ENCODE results near the gene CNNM3. TPM values are rescaled to one million over a fixed set of nuclear protein-coding genes. Genes with fewer than 3 reads are reported as not detected.
"Not testable (repeated sequence)": the region's sequence is repeated elsewhere in the genome, so short reads cannot be mapped to it uniquely, and the experiment has no call there.

The CNNM3 gene
- total RNA-seq, 4 donors from 2014 or later: 12.6 to 28.3 (median 16.5) TPM

DNA sequence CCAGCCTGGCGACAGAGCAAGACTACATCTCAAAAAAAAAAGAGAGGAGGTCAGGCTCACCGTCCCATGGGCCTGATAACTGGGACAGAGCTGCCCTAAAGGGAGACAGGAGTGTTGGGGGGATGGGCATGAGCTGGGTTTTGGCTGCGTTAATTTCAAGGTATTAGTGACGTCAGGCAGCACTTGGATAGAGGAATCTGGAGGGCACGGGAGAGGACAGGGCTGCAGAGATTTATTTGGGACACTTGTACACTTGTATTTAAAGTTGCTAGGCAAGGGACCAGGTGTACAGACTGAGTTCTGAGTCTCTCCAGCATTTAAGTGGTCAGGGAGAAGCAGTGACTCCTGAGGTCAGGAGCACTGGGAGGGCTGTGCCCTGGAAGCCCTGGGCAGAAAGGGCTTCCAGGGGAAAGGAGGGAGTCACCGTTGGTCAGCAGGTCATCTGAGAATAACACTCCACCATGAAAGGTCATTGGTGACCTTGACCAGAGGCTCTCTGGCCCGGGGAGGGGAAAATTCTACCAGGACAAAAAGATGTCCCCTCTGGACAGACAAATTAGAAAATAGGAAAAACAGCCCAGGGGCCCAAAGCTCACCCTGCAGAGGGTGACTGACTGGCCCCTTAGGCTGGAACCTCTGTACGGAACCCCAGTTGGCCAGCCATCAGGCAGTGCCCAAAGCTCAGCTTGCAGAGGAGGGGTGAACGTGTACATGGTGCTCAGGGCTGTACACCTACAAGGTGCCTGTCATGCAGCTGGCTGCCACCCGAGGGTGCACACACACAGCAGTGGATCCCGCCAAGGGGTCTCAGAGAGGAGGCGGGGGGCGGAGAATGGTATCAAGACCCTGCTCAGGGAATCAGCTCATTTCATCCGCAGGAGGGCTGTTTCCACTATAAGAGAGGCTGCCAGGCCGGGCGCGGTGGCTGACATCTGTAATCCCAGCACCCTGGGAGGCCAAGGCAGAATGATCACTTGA lies 23.0 kb upstream of the CNNM3 start:
- H3K36me3 ChIP-seq: peaks cover 9% of the 10 kb centered on the region
- no peak overlapping the region for H3K4me3 ChIP-seq
- TF ChIP-seq CTCF (IDR thresholded peaks at IDR 0.05): no peak
- H3K4me1 ChIP-seq: peaks cover 10% of the 10 kb centered on the region
- H3K9me3 ChIP-seq: no peaks in the 10 kb centered on the region
- WGBS: 85% methylated on average over 14 of the region's 17 CpGs
- H3K27ac ChIP-seq: no peak overlapping the region
- H3K27me3 ChIP-seq: no peaks in the 10 kb centered on the region
- DNase-seq (ENCODE audit: low spot score in 2 of 2): no peak

DNA sequence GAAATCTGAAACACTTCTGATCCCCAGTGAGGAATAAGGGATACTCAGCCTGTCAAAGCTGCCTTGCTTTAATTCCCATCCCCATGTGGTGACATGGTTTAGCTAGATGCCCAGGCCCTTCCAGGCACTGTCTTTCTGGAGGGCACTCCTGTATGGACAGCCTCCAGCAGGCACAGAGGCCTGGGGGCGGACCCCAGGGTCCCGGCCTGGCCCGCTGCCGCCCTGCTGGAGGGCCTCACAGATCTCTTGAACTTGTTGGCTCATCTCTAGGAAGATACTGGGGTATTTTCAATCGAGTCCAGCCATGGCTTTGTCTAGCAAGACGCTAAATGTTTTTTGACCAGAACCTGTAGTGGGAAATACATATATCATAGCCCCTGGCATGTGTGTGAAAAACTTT lies 21.0 kb upstream of the CNNM3 start:
- Histone ChIP-seq H3K4me3 (no peak overlapping the region), H3K4me1 (no peaks in the 10 kb centered on the region), H3K36me3 (peaks cover 28% of the 10 kb centered on the region), H3K9me3 (no peaks in the 10 kb centered on the region), H3K27me3 (no peaks in the 10 kb centered on the region), H3K27ac (no peak overlapping the region)
- TF ChIP-seq CTCF (IDR thresholded peaks at IDR 0.05): no peak
- TF ChIP-seq POLR2AphosphoS5 (IDR thresholded peaks at IDR 0.05): no peak
- no peak for TF ChIP-seq POLR2A (IDR thresholded peaks at IDR 0.05)
- TF ChIP-seq EP300 (IDR thresholded peaks at IDR 0.05): no peak
- DNase-seq (ENCODE audit: low spot score in 2 of 2): no peak
- 97% methylated on average over 5 of the region's 6 CpGs for WGBS

DNA sequence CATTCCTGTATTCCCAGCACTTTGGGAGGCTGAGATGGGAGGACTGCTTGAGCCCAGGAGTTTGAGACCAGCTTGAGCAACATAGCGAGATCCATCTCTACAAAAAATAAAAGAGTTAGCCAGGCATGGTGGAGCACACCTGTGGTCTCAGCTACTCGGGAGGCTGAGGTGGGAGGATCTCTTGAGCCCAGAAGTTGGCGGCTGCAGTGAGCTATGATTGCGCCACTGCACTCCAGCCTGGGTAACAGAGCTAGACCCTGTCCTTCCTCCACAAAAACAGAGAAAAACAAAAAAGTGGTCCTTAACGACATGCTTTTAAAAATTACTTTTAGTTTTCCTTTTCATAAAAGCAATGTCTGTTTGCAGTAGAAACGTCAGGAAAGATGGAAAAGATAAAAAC lies 19.6 kb upstream of the CNNM3 start:
- DNase-seq (ENCODE audit: low spot score in 2 of 2); H3K9me3 ChIP-seq; H3K4me3 ChIP-seq; H3K27ac ChIP-seq; H3K27me3 ChIP-seq; H3K4me1 ChIP-seq: not testable (repeated sequence)
- H3K36me3 ChIP-seq: peaks cover 33% of the 10 kb centered on the region
- 94% methylated on average over 6 of the region's 6 CpGs for WGBS

DNA sequence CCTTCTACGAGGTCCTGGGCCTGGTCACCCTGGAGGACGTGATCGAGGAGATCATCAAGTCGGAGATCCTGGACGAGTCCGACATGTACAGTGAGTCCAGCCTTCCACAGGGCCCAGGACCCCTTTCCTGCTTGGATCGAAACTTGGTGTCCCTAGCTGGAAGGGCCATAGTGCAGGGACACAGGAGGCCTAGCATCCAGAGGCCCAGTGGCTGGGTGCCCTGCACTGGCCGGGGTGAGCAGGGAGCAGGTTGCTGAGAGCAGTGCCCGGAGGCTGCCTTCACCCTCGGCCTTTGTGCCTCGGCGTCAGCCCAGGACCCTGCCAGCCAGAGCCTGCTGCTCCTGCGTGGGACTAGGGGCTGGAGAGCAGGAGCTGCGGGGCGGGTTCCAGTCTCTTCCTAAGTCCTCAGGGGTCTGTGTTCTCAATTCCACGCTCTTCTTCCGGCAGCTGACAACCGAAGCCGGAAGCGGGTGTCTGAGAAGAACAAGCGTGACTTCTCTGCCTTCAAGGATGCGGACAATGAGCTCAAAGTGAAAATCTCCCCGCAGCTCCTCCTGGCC lies 18.9 kb upstream of the CNNM3 start:
- WGBS: 94% methylated on average over 18 of the region's 23 CpGs
- no peak for TF ChIP-seq POLR2AphosphoS5 (IDR thresholded peaks at IDR 0.05)
- no peak for TF ChIP-seq EP300 (IDR thresholded peaks at IDR 0.05)

DNA sequence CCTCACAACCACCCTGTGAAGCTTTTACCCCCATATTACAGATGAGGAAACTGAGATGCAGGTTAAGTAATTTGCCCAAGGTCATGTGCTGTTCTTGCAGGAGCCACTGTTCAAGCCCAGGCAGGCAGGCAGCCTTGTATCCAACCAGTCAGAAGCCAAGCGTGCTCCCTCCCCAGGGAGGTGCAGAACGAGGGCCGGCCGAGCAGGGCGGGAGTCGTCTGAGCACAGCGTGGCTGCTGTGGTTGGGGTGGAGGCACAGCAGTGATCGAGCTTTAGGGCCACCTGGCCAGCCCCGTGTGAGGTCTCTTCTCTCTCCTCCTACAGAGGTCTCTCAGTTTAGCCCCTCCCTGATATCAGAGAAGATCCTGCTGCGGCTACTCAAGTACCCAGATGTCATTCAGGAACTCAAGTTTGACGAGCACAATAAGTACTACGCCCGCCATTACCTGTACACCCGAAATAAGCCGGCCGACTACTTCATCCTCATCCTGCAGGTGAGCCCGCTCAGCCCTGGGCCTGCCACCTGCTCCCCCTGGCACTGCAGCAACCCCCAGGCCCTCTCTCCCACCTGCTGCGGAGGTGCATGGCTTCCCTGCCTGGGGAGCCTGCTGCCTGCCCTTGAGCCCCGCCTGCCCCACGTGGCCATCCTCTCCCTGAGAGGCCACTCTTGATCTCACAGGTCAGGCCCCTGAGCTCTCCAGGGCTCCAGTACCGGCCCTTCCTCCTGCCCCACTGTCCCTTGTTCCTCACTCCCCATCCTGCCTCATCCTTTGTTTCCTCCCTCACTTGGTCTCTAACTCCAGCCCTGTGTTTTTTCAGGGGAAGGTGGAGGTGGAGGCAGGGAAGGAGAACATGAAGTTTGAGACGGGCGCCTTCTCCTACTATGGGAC lies 17.1 kb upstream of the CNNM3 start:
- no peaks in the 10 kb centered on the region for H3K27me3 ChIP-seq
- peaks cover 38% of the 10 kb centered on the region for H3K36me3 ChIP-seq
- TF ChIP-seq POLR2AphosphoS5 (IDR thresholded peaks at IDR 0.05) (no peak), CTCF (IDR thresholded peaks at IDR 0.05) (no peak), POLR2A (IDR thresholded peaks at IDR 0.05) (no peak), EP300 (IDR thresholded peaks at IDR 0.05) (no peak)
- peaks cover 3% of the 10 kb centered on the region for H3K4me1 ChIP-seq
- no peak overlapping the region for H3K4me3 ChIP-seq
- H3K9me3 ChIP-seq: no peaks in the 10 kb centered on the region
- WGBS: 88% methylated on average over 17 of the region's 23 CpGs
- H3K27ac ChIP-seq: no peak overlapping the region
- no peak for DNase-seq (ENCODE audit: low spot score in 2 of 2)

More for the DNA sequence above, 18.9 kb upstream of the CNNM3 start:
- Histone ChIP-seq H3K36me3 (peaks cover 35% of the 10 kb centered on the region), H3K27me3 (no peaks in the 10 kb centered on the region), H3K27ac (no peak overlapping the region), H3K4me3 (no peak overlapping the region), H3K4me1 (peaks cover 3% of the 10 kb centered on the region), H3K9me3 (no peaks in the 10 kb centered on the region)
- DNase-seq (ENCODE audit: low spot score in 2 of 2): no peak

DNA sequence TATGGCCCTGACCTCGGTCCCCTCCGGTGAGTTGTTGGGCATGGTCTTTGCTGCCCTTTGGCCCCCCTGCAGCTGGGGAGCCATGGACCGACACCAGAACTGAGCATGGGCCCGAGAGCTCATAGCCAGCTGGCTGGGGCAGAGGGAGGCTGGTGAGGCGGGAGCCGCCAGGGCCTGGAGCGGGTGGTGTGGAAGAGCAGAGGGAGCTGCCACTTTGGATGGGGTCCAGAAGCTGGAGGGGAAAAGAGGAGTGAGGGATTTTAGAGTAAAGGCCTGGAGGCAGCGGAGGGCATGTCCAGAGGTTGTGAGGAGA lies 16.5 kb upstream of the CNNM3 start:
- Histone ChIP-seq H3K36me3 (peaks cover 38% of the 10 kb centered on the region), H3K27me3 (no peaks in the 10 kb centered on the region), H3K9me3 (no peaks in the 10 kb centered on the region), H3K4me3 (no peak overlapping the region), H3K4me1 (peaks cover 3% of the 10 kb centered on the region), H3K27ac (no peak overlapping the region)
- TF ChIP-seq POLR2A (IDR thresholded peaks at IDR 0.05) (no peak), CTCF (IDR thresholded peaks at IDR 0.05) (no peak), EP300 (IDR thresholded peaks at IDR 0.05) (no peak), POLR2AphosphoS5 (IDR thresholded peaks at IDR 0.05) (no peak)
- 91% methylated on average over 8 of the region's 8 CpGs for WGBS
- no peak for DNase-seq (ENCODE audit: low spot score in 2 of 2)

Measured in suprapubic skin (tissue), 4 donors.